Glutamatergic neuron (in vitro differentiated cells): ENCODE results near the gene ALKBH6. TPM values are rescaled to one million over a fixed set of nuclear protein-coding genes. Genes with fewer than 3 reads are reported as not detected.

Experiments used
- DNase-seq: peaks from one replicate; pipeline ENCODE4 v3.0.0; 2022
- H3K27ac Mint-ChIP-seq: one replicate; pipeline ENCODE4 v1.8.0; 2020; ENCODE audit warnings: mild to moderate bottlenecking, mixed read lengths, inconsistent platforms; ENCODE audit not compliant: unreplicated experiment
- H3K27me3 Mint-ChIP-seq: one replicate; pipeline ENCODE4 v1.8.0; 2020; ENCODE audit warnings: mild to moderate bottlenecking, moderate library complexity, mixed read lengths, inconsistent platforms; ENCODE audit not compliant: unreplicated experiment
- H3K36me3 Mint-ChIP-seq: one replicate; pipeline ENCODE4 v1.8.0; 2020; ENCODE audit warnings: mild to moderate bottlenecking, mixed read lengths, inconsistent platforms; ENCODE audit not compliant: unreplicated experiment
- H3K4me1 Mint-ChIP-seq: one replicate; pipeline ENCODE4 v1.8.0; 2020; ENCODE audit warnings: mild to moderate bottlenecking, low read depth, mixed read lengths, inconsistent platforms; ENCODE audit not compliant: unreplicated experiment
- H3K4me3 Mint-ChIP-seq: one replicate; pipeline ENCODE4 v1.8.0; 2020; ENCODE audit warnings: mild to moderate bottlenecking, mixed read lengths, inconsistent platforms; ENCODE audit not compliant: unreplicated experiment
- H3K9me3 Mint-ChIP-seq: one replicate; pipeline ENCODE4 v1.8.0; 2020; ENCODE audit warnings: mild to moderate bottlenecking, moderate library complexity, mixed read lengths, inconsistent platforms; ENCODE audit not compliant: unreplicated experiment
- CTCF ChIP-seq: fragments of 200-600 bp; sonication (generic); IDR thresholded peaks from one replicate; pipeline ENCODE4 v1.5.0; 2021; ENCODE audit not compliant: partially characterized antibody, unreplicated experiment
- long read RNA-seq: library from polyadenylated mRNA; unstranded; transcript quantifications from one replicate; pipeline ENCODE4 v2.0.0, GENCODE V29; 2020; ENCODE audit not compliant: unreplicated experiment
- total RNA-seq: library from RNA; stranded (reverse); fragmentation: NEBNext Ultra II Directional; extraction: Animal tissue kit (Norgen Biotek cat#: 25700); gene quantifications from one replicate; pipeline ENCODE4 v1.2.1, GENCODE V29; 2021; ENCODE audit not compliant: unreplicated experiment

Gene ALKBH6
- total RNA-seq, result 29.5 TPM
- long read RNA-seq, transcript ALKBH6-202 (7 exons, 973 nt), result major isoform, 6 of 15 reads
- long read RNA-seq, partial matches to known transcripts, result 1 of 15 reads
- long read RNA-seq, other reads (novel, unspliced or antisense), result 6 of 15 reads

- peak within 1 kb of the TSS; percentile 81 for H3K27ac Mint-ChIP-seq
- DNase-seq, result peak; percentile 100
- H3K9me3 Mint-ChIP-seq, result peaks cover 3% of the 10 kb centered on the region
- H3K36me3 Mint-ChIP-seq, result peaks cover 7% of the 10 kb centered on the region
- TF ChIP-seq CTCF, result no peak
- H3K27me3 Mint-ChIP-seq, result peaks cover 9% of the 10 kb centered on the region
- peak within 1 kb of the TSS; percentile 99 for H3K4me3 Mint-ChIP-seq
- peaks cover 12% of the 10 kb centered on the region for H3K4me1 Mint-ChIP-seq
Observed at GRCh38 chr19:36014012-36014924, at the start of gene ALKBH6. Gene ALKBH6 (minus strand): TSS chr19:36014213. CDS start chr19:36013397, 816 bp downstream.

- H3K9me3 Mint-ChIP-seq, result peaks cover under 1% of the 10 kb centered on the region
- no peak for TF ChIP-seq CTCF
- no peak for DNase-seq
- H3K27me3 Mint-ChIP-seq, result peaks cover 6% of the 10 kb centered on the region
- no peak overlapping the region for H3K27ac Mint-ChIP-seq
- no peak overlapping the region for H3K4me3 Mint-ChIP-seq
- H3K4me1 Mint-ChIP-seq, result no peaks in the 10 kb centered on the region
- H3K36me3 Mint-ChIP-seq, result no peaks in the 10 kb centered on the region
Observed at GRCh38 chr19:36061367-36061766, 47.4 kb upstream of the ALKBH6 start.

- no peaks in the 10 kb centered on the region for H3K36me3 Mint-ChIP-seq
- H3K27me3 Mint-ChIP-seq, result peaks cover 4% of the 10 kb centered on the region
- peak; percentile 34 for TF ChIP-seq CTCF
- no peak overlapping the region for H3K4me3 Mint-ChIP-seq
- no peaks in the 10 kb centered on the region for H3K4me1 Mint-ChIP-seq
- no peak overlapping the region for H3K27ac Mint-ChIP-seq
- peaks cover 2% of the 10 kb centered on the region for H3K9me3 Mint-ChIP-seq
- DNase-seq, result peak; percentile 82
Observed at GRCh38 chr19:36060430-36060829, 46.4 kb upstream of the ALKBH6 start.

- no peaks in the 10 kb centered on the region for H3K36me3 Mint-ChIP-seq
- H3K4me3 Mint-ChIP-seq, result no peak overlapping the region
- peaks cover 2% of the 10 kb centered on the region for H3K9me3 Mint-ChIP-seq
- H3K27ac Mint-ChIP-seq, result no peak overlapping the region
- TF ChIP-seq CTCF, result no peak
- H3K4me1 Mint-ChIP-seq, result no peaks in the 10 kb centered on the region
- DNase-seq, result no peak
- peaks cover 6% of the 10 kb centered on the region for H3K27me3 Mint-ChIP-seq
Observed at GRCh38 chr19:36059180-36059910, 45.3 kb upstream of the ALKBH6 start.
